Activated CD4-positive, alpha-beta T cell treated with anti-CD3 and anti-CD28 coated beads, Interleukin-2, amount 50 U/mL, for 4 hours (primary cell): Measurements from ENCODE around the gene VSIG10L2.
"Not testable (repeated sequence)": the region's sequence is repeated elsewhere in the genome, so short reads cannot be mapped to it uniquely, and the experiment has no call there.

Experiments
- DNase-seq, 2 experiments: peaks; one replicate each; pipeline ENCODE4 v3.0.0-alpha.2; 2020

The VSIG10L2 gene

DNA sequence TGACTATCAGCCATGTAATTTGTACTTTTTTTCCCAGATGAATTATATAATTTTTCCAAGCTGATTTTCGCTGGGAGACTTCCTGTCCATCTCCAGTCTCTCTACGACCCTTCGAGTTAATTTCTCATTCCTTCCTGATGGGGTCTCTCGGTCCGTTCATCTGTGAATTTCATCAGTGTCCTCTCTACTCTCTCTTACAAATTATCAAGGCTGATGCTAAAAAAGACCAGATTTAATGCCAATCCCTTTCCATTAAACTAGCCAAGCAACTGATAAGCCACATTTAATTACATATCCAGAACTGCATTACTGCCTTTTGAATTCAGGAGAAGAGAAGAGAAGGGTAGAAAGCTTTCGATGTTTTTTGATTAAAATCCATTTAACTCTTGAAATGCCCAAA lies 25.8 kb downstream of the VSIG10L2 start:
- DNase-seq, result no peak

DNA sequence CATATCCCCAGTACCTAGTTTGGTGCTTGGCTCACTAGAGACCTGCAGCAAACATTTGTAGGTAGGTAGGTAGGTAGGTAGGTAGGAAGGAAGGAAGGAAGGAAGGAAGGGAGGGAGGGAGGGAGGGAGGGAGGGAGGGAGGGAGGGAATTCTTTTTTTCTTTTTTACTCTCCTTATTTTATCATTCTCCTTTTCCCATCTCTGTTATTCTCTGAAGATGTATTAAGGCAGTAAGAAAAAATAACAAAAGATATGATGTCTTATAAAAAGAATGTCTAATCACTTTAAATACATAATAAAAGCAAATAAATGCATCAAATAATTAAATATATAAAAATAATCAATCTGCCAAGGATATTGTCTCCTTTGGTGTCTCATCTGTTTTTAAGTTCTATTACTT lies 28.4 kb downstream of the VSIG10L2 start:
- no peak for DNase-seq

- DNase-seq, result no peak
Observed at GRCh38 chr11:125975634-125976033, 29.8 kb downstream of the VSIG10L2 start.

DNA sequence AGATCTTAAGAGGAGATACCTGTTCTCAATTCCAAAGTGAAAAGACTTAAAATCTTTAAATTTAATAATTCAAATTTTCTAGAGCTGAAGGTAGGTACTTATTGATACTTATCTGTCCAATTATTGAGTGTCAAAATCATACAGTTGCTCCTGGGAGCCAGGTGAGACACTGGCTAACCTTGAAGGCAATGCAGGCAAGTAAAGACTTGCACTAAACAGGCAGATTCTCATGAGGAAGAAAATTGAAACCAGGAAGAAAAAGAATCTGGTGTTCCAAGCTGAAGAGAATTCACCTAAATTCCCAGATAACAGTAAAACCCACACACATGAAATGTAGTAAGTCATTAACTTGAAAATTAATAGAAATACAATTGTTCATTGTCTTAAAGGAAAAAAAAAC lies 30.3 kb downstream of the VSIG10L2 start:
- DNase-seq, result no peak

DNA sequence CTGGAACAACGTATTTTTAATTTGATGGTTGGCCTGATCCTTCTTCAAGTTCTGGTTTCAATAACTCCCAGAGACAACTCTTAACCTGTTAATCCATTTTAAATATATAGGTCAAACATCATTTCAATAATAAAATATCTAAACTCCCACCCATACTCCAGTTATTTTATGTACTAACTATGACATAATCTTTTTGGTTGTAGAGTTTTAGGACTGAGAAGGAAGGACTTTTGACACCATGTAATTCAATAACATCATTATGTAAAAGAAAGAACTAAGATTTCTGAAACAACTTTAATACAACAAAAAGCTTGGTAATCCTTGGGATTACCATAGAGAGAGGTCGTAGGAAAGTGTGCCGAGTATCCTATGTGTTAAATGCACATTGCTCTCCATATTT lies 31.5 kb downstream of the VSIG10L2 start:
- DNase-seq, result no peak

DNA sequence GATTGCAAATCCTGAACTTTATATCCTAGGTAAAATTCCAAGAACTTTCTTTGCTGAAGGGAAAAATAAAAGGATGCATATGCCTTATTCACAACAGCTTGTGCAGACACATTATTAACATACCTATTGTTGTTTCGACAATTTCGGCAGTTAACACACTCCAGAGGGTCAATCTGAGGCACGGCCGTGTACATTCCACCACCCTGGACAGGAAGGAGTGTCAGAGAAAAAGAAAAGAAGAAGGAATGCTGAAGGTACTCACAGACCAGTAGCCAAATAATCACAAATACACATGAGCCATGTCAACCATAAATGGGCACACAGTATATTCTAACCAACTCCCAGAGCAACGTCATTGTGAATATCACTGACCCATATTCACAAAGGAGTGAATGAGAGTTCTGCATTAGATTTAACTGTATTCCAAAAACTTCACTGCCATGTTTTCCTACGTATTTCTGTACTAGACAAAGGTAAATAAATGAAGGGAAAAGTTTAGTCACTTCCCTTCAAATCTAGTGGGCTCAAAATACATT lies 32.4 kb downstream of the VSIG10L2 start:
- DNase-seq, result no peak

GRCh38 chr11:125978778-125979407 lies 33.0 kb downstream of the VSIG10L2 start:
- DNase-seq, result no peak

GRCh38 chr11:125979511-125979910 lies 33.7 kb downstream of the VSIG10L2 start:
- DNase-seq, result no peak

DNA sequence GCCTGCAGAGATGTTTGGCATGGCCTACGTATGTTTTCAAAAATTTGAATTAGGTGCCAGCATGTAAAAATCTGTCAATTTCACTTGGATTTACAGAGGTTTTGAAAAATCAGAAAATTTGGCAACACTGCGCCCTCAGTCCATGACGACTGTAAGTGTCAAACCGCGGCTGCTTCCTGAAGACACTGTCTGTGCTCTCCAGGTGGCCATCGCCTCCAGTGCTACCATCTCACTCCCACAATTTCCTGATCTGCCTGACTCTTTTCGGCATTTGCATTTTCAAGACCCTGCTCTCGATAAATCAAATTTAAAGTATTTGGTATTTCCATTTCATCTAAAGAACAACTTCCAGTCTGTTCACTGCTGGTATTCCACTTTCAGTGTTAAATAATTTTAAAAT lies 34.6 kb downstream of the VSIG10L2 start:
- DNase-seq, result no peak

DNA sequence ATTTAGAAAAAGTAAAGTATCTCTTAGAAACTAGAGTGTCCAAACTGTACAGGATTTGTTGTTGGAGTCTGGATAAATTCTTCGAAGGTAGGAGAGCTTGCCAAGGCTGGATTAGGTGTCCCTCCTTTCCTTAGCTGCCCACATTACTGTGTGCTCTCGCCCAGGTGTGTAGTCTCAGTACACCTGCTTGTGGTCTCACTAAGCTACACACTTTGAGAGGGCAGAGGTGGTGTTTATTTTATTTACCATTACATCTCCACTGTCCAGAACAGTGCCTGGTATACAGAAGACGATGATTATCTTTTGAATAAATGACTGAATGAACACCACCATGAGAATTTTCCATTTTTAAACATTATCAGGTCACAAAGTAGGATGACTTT lies 36.5 kb downstream of the VSIG10L2 start:
- no peak for DNase-seq

DNA sequence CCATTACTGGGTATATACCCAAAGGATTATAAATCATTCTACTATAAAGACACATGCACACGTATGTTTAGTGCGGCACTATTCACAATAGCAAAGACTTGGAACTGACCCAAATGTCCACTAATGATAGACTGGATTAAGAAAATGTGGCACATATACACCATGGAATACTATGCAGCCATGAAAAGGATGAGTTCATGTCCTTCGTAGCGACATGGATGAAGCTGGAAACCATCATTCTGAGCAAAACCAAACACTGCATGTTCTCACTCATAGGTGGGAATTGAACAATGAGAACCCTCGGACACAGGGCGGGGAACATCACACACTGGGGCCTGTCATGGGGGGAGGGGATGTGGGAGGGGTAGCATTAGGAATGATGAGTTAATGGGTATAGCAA lies 40.1 kb downstream of the VSIG10L2 start:
- not testable (repeated sequence) for DNase-seq

DNA sequence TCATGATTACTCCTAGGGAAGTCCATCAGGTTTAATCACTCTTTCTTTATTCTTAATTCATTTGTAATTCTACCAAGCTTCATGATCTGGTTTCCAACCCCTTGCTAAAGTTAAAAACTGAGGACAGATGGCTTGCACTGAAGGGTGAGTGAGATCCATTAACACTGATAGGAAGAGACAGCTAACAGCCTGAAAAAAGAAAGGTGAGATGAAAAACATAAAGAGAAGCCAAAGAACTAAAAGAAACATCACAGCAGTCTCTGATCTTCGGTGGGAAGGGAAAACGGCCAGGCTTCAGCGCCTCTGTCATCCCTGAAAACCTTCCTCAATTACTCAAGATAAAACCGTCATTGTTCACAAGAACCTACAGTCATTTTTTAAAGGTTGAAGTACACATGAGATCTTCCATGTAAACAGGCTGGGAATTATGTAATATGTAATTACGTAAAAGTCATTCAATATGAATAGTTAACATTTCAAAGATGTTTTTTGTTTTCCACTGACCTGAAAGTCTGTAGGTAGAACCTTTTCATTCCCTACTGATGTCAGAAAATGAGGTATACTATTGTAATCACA lies 41.3 kb downstream of the VSIG10L2 start:
- DNase-seq, result no peak

GRCh38 chr11:125990244-125990643 lies 44.4 kb downstream of the VSIG10L2 start:
- DNase-seq, result no peak

DNA sequence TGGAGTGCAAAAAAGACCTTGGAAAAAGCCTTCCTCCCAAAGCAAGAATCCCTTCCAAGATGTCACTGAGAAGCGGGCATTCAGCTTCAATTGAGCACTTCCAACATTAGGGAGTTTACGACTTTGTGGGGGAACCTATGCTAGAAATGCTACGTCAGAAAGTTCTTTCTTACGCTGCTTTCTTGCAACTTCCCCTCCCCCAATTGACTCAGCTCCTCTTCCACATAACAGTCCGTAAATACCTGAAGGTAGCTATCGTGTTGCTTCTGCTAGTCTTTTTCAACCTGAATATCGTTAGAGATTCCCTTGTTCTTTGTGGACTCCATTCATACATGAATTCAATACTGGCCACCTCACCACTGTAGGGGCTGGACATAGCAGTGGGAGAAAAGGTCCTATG lies 47.0 kb downstream of the VSIG10L2 start:
- no peak for DNase-seq

GRCh38 chr11:125994509-125994908 lies 48.7 kb downstream of the VSIG10L2 start:
- DNase-seq, result no peak

- peak in 1 of 2 experiments; percentile 2 for DNase-seq
Observed at GRCh38 chr11:125995313-125995712, 49.5 kb downstream of the VSIG10L2 start.

- no peak for DNase-seq
Observed at GRCh38 chr11:125998267-125998666, 52.4 kb downstream of the VSIG10L2 start.

- DNase-seq, result no peak
Observed at GRCh38 chr11:125999234-125999880, 53.5 kb downstream of the VSIG10L2 start.

DNA sequence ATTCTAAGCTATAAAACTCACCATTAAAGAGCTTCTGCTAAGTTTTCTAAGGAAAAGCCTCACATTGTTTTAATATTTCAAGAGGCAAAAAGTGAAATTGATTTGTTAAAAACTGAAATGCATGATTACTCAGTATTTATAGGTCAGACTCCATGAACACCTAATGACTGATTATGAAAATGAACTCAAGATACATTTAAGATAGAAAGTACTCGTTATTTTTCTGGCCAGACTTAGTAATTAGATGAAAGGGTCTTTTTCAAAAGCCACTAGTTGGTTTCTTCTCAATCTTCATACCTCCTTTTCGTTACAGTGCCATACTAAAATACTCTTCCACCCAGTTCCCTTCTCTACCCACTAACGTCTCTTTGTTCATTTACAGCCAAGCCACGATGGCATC lies 56.3 kb downstream of the VSIG10L2 start:
- DNase-seq, result no peak
